ENCODE data around the gene MYO7A.

MYO7A gene

DNA sequence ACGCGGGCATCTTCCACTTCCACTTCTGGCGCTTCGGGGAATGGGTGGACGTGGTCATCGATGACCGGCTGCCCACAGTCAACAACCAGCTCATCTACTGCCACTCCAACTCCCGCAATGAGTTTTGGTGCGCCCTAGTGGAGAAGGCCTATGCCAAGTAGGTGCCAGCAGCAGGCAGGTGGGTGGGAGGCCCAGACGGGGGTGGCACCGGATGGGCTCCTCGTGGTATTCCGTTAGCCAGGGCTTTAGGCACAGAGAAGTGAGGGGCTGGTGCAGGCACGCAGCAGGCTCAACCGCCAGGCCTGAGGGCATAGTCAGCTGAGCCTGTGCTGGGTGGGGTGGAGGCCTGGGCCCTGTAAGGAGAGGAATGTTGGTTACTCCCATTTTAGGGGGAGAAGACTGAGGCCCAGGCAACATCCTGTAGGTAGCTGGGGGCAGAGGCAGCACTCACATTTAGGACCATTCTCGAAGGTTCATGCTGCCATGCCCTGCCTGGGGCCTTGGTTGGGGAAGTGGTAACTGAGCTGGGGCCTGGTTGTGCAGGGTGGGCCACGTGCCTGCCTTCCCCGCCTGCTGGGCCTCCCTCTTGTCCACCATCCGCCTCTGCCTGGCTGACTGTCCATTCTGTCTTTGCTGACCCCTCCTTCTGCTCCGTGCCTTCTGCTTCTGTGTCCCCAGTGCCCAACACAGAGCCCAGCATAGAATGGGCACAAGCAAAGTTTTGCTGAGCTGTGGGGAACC is 15.2 kb upstream of the MYO7A start:
- DNase-seq: no peak

DNA sequence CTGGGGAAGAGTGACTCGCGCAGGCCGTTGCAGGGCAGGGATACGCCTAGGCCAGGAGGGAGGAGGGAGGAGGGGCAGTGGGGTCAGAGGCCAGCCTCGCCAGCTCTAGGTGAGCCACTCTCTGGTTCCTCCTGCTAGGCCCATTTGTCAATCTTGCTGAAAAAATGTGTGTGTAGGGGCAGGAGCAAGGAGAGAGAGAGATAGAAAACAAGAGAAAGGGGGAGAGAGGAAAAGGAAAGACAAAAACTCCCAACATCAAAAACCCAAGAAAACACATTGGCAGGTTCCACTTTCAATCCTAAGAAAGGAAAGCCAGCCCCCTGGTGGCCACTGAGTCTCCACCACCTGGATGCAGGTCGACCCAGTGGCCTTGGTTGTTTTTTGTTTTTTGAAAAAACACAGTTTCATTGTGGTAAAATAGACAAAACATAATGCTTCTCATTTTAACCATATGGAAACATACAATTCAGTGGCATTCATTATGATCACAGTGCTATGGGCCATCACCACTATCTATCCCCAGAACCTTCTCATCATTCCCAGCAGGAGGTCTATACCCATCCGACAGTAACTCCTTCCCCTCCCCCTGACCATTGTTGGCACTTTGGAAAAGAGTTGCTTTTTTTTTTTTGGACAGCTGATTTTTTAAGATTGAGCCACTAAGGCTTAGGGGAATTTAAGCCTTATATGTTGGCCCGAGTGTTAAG is 14.5 kb upstream of the MYO7A start:
- peak; percentile 46 for DNase-seq

DNA sequence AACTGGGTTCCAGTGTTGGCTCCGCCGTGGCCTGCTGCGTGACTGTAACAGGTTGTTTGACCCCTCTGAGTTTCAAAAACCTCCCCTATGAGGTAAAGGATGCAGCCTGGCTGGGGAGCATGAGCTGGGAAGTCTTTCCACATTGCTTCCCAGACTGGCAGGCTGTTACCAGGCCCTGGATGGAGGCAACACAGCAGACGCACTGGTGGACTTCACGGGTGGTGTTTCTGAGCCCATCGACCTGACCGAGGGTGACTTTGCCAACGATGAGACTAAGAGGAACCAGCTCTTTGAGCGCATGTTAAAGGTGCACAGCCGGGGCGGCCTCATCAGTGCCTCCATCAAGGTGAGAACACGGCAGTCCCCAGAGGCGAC is 14.0 kb upstream of the MYO7A start:
- DNase-seq: no peak

DNA sequence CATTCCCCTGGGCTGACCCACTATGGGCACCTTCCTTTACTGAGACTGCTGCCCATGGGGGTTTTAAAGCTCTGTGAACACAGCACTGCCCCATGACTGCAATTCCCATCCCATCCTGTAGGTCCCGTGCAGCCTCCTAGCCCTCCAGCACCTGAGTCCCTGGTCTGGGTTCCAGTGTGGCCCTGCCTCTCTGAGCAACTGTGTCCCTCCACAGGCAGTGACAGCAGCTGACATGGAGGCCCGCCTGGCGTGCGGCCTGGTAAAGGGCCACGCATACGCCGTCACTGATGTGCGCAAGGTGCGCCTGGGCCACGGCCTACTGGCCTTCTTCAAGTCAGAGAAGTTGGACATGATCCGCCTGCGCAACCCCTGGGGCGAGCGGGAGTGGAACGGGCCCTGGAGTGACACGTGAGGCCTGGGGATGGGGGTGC is 12.8 kb upstream of the MYO7A start:
- no peak for DNase-seq

DNA sequence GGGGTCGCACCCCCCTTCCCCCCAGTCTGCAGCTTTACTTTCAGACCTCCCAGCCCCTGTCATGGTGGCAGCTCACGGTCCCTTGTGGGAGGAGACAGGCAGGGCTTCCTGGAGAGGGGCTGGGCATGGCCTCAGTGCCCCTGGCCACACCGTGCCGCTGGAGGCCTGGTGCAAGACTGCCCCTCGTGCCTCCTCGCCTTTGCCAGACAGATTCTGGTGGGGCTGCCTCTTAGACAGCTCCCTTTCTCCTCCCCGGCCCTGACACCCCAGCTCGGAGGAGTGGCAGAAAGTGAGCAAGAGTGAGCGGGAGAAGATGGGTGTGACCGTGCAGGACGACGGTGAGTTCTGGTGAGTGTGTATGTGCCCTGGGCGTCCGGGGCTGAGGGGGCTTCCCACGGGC is 12.1 kb upstream of the MYO7A start:
- no peak for DNase-seq

DNA sequence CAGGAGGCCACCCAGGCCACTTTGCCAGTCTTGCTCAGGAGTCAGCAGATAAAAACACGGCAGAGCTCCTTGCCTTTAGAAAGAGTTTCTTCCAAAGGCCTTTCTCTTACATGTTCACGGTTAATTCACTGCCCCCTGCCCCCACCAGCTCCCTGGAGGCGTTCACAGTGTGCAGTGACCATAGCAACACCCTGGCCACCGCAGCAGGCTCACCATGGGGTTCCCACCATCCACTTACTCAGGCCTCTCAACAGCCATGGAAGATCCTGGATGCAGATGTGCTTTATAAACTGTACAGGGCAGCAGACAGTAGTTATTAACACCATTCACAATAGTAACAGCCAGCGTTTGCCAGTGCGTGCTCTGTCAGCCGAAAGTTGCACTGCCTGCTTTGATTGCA is 10.6 kb upstream of the MYO7A start:
- DNase-seq: peak; percentile 24

DNA sequence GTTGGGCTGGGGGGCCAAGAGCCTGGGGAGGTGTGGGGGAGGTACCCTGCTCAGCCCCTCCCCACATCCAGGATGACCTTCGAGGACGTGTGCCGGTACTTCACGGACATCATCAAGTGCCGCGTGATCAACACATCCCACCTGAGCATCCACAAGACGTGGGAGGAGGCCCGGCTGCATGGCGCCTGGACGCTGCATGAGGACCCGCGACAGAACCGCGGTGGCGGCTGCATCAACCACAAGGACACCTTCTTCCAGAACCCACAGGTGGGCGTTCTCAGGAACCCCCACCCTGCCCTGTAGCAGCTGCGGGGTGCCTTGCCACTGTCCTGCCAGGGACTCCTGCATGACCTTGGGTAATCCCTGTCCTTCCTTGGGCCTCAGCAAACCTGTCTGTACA is 10.0 kb upstream of the MYO7A start:
- DNase-seq: no peak

DNA sequence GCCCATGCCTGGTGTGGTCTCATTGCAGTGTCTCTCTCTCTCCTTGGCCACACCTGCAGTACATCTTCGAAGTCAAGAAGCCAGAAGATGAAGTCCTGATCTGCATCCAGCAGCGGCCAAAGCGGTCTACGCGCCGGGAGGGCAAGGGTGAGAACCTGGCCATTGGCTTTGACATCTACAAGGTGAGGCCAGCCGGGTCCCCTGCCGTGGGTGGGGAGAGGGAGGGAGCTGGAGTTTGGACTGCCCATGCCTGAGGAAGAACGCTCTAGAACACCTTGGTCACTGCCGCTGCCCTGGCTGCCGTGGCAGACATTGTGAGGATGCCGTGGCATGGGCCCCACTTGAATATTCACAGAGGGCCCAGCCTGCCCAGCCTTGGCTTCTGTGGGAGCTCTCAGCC is 9.1 kb upstream of the MYO7A start:
- DNase-seq: no peak

DNA sequence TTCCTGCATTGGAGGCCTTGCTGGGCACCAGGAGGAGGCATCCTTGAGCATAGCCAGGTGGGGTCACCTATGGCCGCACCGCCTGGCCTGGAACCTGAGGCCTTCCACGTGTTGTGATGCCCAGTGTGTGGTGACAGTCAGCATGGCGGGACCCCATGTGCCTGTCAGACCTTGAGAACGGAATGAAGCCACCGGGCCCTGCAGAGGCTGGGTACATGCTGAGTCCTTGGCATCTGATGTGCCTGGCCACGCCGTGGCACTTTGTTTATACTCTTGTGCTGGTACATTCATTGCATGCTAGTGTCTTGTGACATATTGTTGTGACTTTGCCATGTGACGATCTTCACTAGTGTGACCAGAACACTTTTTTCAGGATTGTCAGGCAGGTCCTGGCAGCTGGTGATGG is 8.5 kb upstream of the MYO7A start:
- DNase-seq: no peak

DNA sequence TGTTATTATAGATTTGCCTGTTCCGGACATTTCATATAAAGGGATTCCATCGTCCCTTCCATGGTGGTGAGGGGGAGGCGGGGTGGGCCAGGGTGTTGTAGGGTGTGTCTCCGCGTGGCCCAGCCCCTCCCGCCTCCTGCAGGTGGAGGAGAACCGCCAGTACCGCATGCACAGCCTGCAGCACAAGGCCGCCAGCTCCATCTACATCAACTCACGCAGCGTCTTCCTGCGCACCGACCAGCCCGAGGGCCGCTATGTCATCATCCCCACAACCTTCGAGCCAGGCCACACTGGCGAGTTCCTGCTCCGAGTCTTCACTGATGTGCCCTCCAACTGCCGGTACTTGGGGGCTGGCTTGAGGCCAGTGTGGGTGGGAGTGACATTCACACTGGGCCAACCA is 7.5 kb upstream of the MYO7A start:
- DNase-seq: no peak

DNA sequence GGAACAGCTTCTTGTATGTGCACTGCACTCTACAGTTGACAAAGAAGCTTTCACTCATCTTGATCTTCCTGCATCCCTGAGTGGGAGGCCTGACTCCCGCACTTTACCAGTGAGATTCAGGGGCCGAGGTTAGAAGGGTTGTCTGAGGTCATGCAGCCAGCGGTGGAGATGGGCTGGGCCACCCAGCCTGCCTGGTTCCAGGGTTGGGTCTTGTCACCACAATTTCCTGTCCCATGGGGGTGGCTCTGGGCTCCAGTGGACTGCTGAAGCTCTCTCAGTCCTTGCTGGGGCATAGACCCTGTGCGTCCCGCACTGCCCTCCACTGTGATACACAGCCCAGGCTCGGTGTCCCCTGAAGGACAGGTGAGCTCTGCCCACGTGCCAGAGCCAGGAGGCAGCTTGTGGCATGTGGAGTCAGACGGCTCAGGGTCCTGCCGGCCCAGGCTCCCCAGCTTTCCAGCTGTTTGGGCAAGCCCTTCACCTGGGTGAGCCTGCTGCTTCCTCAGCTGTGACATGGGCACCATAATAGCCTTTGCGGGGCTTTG is 6.9 kb upstream of the MYO7A start:
- no peak for DNase-seq

DNA sequence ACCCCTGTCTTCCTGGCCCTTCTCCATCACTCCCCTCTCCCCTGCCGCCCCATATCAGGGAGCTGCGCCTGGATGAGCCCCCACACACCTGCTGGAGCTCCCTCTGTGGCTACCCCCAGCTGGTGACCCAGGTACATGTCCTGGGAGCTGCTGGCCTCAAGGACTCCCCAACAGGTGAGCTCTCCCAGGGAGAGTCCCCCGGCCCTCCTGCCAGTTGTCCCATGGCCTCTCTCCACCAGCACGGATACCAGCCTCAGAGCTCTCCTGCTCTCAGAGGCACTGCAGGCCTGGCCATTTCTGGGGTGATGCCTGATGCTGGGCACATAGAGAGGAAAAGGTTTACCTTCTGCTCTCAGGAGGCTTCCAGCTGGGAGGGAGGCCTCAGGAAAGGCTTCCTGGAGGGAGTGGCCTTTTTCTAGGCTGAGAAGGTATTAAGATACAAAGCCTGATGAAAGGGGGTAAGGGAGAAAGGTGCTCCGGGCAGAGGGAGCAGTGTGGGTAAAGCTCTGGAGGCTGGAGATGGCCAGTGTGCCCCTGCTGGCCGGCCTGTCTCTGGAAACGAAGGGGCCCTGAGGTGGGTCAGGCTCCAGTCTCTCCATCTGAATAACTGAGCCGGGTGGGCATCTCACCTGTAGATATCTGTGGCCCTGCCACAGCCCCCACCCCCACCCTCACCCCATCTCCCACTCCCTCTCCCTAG is 6.0 kb upstream of the MYO7A start:
- DNase-seq: no peak

DNA sequence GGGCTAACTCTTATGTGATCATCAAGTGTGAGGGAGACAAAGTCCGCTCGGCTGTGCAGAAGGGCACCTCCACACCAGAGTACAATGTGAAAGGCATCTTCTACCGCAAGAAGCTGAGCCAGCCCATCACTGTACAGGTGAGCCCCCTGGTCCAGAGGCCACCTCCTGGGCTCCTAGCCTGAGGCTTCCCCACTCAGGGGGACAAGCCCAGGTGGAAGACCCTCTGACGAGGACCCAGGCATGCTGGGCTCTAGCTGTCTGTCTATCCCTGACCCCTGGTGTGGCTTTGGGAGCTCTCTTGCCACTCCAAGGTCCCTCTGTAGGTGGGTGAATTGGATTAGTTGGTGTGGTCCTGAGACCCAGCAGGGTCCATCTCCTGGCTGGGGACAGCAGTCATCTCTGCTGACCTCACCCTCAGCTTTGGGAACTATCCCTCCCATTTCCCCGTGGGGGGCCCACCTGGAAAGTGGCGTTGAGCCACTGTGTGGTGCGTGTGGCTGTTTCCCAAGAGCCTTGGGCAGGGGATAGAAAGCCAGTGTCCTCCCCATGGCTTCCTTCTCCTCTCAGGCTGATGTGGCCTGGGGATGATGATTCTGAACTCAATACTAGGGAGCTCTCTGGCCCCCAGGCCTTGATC is 5.4 kb upstream of the MYO7A start:
- no peak for DNase-seq

DNA sequence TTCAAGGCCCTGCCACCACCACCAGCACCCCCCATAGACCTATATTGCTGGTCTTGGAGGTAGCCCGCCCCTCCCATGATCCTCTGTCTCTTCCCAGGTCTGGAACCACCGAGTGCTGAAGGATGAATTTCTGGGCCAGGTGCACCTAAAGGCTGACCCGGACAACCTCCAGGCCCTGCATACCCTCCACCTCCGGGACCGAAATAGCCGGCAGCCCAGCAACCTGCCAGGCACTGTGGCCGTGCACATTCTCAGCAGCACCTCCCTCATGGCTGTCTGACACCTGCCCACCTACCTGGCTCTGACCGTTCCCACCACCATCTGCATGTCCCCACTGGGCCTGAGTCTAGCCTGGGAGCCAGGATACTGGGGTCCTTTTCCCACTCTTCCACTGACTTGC is 4.5 kb upstream of the MYO7A start:
- DNase-seq: no peak

DNA sequence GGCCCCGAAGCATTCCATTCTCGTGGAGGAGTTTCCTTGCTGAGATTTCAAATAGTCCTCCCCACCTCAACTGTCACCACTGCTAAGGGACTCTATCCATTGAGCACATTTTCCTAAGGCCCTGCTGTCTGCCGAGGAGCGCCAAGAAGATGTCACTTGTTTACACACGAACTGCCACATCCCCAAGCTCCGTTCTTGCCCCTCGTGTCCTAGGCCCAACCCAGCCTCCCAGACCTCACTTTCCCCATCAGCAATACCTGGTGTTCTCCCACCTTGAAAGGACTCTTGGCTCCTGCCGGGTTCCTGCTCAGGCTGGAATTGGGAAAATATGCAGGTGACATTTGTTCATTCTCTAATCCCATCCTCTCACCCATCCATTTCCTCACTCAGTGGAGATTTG is 4.0 kb upstream of the MYO7A start:
- no peak for DNase-seq

DNA sequence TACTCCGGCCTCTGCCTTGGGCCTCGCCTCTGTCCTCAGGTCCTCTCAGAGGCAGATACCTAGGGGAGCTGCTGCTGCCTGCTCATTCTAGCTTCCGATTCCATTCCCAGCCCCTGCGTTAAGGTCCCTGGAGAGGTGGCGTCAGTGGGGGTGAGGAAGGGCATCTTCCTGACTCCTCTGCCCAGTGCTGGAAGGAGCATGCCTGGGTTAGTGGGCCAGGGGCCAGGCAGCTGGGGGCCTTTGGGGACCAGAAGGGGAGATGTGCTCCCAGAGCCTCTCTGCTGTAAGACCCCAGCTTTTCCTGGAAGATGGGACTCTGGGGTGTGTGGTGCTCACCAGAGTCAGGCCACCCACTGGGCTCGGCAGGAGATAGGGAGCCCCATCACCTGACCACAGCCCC is 3.6 kb upstream of the MYO7A start:
- DNase-seq: no peak

DNA sequence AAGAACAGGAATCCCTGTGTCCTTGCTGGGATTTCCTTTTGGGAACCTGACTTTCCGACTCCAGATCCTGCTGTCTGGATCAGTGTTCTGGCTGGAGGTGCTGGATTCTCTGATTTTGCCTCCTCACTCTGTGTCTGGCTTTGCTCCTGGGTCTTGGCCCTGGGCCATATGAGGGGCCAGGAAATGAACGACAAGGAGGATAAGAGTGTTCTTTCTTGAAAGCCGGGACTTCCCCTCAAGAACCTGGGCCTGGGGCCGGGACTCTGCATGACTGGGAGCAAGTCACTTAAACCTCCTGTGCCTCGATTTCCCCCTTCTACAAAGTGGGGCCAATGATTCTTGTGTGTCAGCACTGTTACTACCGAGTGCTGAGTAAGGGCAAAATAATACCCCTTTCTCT is 2.9 kb upstream of the MYO7A start:
- DNase-seq: no peak

DNA sequence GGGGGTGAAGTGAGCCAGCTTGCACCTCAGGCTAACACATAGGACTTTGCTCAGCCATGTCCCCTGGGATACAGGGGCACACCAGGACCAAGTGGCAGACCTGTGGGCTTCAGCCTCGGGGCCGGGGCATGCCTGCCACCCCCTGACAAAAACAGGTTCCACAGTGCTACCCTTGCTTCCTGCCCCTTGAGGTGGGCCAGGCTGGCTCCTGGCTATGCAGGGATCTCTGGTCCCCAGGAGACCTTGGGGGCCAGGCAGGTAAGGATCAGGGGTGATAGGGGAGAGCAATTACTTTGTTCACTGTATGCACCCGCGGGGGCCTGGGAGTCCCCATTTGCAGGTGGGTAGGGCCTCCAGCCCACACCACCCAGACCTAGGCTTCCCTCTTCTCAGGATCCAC is 2.4 kb upstream of the MYO7A start:
- DNase-seq: no peak

DNA sequence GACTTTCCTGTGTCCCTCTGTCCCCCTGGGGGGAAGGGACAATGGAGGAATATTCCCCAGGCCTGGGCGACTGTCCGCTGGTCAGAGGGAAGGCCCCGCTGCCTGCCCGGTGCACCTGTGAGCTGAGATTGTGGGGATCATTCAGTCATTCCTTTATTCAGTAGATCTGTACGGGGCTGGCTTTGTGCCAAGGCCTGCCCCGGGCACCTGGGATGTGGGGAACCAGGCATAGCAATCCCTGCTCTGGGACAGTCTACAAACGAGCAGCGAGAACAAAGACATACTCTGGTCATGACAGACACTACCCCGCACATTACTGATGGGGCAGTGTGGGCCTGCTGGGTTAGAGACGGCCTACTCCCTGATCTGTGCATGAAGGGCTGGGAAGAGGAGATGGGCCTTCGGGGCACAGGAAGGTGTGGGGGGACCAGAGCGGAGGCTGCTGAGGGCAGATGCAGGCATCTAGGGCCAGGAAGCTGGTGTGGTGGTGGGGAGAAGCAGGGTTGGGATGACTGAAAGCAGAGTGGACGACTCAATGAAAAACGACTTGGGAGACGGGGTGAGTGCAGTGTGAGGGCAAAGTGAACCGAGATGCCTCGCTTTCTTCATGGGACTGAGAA is 1.8 kb upstream of the MYO7A start:
- peak; percentile 18 for DNase-seq

DNA sequence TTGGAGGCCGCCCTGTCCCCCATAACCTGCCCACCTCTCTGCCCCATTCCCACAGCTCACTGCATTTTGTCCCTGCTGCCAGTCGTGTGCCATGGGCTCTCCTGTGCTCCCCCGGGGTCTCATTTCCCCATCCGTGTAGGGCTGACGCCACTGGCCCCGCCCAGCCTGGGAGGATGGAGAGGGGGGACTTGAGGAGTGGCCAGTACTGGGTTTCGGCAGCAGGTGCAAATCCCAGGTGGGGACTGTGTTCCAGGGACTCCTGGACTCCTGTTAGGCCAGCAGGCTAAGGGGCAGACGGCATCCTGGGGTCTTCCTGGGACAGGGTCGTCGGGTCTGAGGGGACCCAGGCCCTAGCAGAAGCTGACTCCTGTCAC is 1.2 kb upstream of the MYO7A start:
- peak; percentile 72 for DNase-seq

DNA sequence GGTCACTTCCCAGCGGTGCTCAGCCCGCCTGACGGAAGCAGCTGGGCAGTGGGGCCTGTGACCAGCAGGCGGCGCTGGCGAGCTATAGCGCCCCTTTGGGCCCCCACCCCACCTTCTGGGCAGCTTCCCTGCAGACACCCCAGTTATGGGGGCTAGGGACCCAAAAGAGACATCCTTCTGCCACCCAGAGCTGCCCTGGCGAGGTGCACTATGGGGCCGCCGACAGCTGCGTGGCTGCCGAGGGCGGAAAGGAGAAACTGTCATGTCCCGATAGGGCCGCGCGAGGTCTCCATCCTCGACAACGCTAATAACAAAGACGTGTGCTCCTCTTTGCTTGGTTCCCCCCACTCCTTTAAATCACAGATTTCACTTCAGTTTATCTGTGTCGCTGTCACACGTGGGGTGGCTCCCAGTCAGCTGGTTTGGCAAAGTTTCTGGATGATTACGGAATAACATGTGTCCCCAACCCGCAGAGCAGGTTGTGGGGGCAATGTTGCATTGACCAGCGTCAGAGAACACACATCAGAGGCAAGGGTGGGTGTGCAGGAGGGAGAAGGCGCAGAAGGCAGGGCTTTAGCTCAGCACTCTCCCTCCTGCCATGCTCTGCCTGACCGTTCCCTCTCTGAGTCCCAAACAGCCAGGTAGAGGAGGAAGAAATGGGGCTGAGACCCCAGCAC is 673 bp upstream of the MYO7A start:
- peak; percentile 72 for DNase-seq

DNA sequence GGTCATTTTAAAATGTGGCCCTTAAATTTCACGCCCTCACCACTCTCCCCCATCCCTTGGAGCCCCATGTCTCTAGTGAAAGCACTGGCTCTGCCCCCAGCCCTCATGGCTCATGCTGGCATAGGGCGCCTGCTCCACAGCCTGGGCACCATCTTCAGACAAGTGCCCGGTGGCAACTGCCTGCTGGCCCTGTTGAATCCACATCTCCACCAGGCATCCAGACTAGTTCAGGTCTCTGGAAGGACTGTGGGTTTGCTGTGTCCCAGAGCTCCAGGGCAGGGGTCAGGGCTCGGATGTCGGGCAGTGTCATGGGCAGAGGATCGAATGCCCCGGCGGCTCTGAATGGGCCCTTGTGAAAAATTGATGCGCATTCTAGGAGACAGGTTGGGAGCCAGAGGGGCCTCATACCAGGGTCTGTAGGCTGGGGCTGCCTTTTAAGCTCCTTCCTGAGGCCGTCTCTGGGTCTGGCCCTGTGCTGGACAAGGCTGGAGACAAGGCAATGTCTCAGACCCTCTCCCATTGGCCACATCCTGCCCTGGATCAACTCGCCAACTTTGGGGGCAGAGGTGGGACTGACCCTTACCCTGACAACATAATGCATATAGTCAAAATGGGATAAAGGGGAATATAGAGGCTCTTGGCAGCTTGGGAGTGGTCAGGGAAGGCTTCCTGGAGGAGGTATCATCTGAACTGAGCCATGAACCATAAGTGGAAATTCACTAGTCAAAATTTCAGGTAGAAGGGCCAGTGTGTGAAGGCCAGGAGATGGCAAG is 1.2 kb downstream of the MYO7A start:
- no peak for DNase-seq
